ENCODE results near the gene TCERG1L.

The TCERG1L gene

DNA sequence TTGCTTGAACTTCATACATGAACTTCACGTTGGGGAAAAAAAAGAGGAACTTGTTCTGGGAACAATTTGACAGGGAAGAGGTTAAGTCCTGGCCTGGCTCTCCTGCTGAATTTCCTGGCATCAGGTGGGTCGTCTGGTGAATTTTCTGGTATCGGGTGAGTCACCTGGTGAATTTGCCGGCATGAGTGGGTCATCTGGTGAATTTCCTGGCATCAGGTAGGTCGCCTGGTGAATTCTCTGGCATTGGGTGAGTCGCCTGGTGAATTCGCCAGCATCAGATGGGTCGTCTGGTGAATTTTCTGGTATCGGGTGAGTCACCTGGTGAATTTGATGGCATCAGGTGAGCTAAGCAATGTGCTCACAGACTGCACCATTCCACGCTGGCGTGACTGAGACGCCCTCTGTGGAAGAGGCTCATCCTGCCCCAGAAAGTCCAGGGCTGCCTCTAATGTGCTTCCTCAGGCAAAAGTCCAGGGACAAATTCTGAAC, 255.4 kb downstream of the TCERG1L start:
- Mint-ChIP-seq H3K4me1 (no peaks in the 10 kb centered on the region), H3K36me3 (ENCODE audit: low read depth) (no peaks in the 10 kb centered on the region), H3K27me3 (peaks cover 2% of the 10 kb centered on the region), H3K27ac (no peak overlapping the region), H3K4me3 (no peak overlapping the region), H3K9me3 (peaks cover 16% of the 10 kb centered on the region)
- DNase-seq (no peak), ATAC-seq (no peak)

DNA sequence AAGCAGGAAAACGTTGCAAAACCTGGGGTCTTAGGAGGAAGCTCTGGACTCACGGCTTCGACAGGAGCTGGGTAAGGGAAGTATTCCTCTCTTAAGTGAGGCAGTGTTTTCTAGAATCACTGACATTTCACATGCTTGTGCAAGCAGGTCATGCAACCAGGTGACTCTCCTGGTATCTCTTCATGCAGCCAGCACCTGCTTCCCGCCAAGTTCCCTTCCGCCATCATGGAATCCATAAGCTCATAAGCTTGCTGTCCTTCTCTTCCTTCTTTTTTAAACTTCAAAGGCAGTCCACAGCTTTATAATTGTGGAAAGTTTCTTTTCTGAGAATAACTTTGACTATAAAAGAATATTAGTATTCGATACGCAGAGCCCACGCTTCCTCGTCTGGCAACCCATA, 256.1 kb downstream of the TCERG1L start:
- Mint-ChIP-seq H3K27me3 (peaks cover 2% of the 10 kb centered on the region), H3K4me1 (peaks cover 1% of the 10 kb centered on the region), H3K27ac (no peak overlapping the region), H3K36me3 (ENCODE audit: low read depth) (no peaks in the 10 kb centered on the region), H3K9me3 (peaks cover 16% of the 10 kb centered on the region), H3K4me3 (no peak overlapping the region)
- DNase-seq: no peak
- no peak for ATAC-seq

GRCh38 chr10:131053192-131053591, 258.3 kb downstream of the TCERG1L start:
- ATAC-seq: no peak
- Mint-ChIP-seq H3K27me3 (peaks cover 5% of the 10 kb centered on the region), H3K36me3 (ENCODE audit: low read depth) (no peaks in the 10 kb centered on the region), H3K27ac (no peak overlapping the region), H3K4me1 (peaks cover 2% of the 10 kb centered on the region), H3K4me3 (no peak overlapping the region), H3K9me3 (peaks cover 10% of the 10 kb centered on the region)
- no peak for DNase-seq

- no peak overlapping the region for H3K27ac Mint-ChIP-seq
- no peak overlapping the region for H3K4me3 Mint-ChIP-seq
- peak; percentile 3 for ATAC-seq
- peaks cover 2% of the 10 kb centered on the region for H3K4me1 Mint-ChIP-seq
- no peak for DNase-seq
- no peaks in the 10 kb centered on the region for H3K9me3 Mint-ChIP-seq
- H3K27me3 Mint-ChIP-seq: peaks cover 5% of the 10 kb centered on the region
- H3K36me3 Mint-ChIP-seq (ENCODE audit: low read depth): no peaks in the 10 kb centered on the region
These were observed 261.3 kb downstream of the TCERG1L start for GRCh38 chr10:131050162-131050766.

DNA sequence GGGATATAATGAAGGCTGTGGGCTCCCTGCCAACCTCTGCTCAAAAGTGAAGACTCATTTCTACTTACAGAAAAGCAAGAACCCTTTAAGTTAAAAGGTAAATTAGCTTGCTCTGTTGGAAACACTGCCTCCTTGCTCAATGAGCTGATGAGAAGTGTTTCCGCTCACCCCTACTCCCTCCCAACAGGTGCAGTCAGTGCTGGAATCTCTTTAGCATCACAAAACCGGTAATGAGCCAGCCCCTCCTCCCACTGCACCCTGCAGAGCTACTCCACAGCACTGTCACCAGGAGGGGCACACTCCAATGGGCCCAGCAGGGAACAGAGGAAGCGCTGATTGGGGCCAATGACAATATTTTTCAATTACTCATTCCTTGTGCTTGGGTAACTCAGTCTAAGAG, 262.5 kb downstream of the TCERG1L start:
- H3K9me3 Mint-ChIP-seq: no peaks in the 10 kb centered on the region
- H3K27ac Mint-ChIP-seq: no peak overlapping the region
- ATAC-seq: no peak
- H3K27me3 Mint-ChIP-seq: peaks cover 5% of the 10 kb centered on the region
- H3K4me1 Mint-ChIP-seq: peaks cover 2% of the 10 kb centered on the region
- DNase-seq: no peak
- H3K36me3 Mint-ChIP-seq (ENCODE audit: low read depth): no peaks in the 10 kb centered on the region
- H3K4me3 Mint-ChIP-seq: no peak overlapping the region

DNA sequence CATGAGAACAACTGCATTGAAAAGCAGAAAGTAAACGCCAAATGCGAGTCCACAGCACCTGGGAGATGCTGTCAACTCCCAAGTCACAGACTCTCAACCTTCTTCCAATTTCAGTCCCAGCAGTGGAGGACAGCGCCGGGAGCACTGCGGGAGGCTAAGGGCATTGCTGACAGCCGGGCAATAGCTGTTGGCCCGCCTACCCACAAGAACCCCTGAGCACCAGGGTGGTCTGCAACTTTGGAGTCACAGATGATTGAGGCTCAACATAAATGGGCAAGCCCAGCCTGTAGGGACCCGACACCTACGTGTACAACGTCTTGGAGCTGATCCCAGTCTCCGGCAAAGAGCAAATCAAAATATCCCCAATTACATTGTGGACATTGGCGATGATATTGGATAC, 262.9 kb downstream of the TCERG1L start:
- no peaks in the 10 kb centered on the region for H3K36me3 Mint-ChIP-seq (ENCODE audit: low read depth)
- no peak overlapping the region for H3K27ac Mint-ChIP-seq
- no peak overlapping the region for H3K4me3 Mint-ChIP-seq
- no peaks in the 10 kb centered on the region for H3K9me3 Mint-ChIP-seq
- no peak for DNase-seq
- peaks cover 2% of the 10 kb centered on the region for H3K4me1 Mint-ChIP-seq
- H3K27me3 Mint-ChIP-seq: peaks cover 5% of the 10 kb centered on the region
- ATAC-seq: no peak

DNA sequence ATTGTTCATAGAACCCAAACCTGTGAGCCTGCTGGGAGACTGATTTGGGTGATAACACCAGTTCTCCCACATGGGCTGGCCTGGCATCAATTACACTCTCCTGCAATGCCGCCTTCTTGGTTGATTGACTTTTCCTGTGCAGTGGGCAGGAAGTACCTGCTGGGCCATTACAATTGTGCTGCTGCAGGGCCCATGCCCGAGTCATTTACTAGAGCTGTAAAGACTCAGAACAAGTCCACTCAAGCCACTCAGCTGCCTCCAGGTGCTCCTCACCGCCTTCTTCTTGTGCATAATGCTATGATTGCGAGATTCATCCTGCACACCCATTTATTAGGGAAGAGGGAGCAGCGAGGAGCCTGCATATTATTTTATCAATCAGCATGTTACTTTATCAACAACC, 264.0 kb downstream of the TCERG1L start:
- Mint-ChIP-seq H3K27ac (no peak overlapping the region), H3K9me3 (no peaks in the 10 kb centered on the region), H3K27me3 (peaks cover 5% of the 10 kb centered on the region), H3K4me3 (no peak overlapping the region), H3K36me3 (ENCODE audit: low read depth) (no peaks in the 10 kb centered on the region), H3K4me1 (peaks cover 2% of the 10 kb centered on the region)
- no peak for DNase-seq
- ATAC-seq: no peak

DNA sequence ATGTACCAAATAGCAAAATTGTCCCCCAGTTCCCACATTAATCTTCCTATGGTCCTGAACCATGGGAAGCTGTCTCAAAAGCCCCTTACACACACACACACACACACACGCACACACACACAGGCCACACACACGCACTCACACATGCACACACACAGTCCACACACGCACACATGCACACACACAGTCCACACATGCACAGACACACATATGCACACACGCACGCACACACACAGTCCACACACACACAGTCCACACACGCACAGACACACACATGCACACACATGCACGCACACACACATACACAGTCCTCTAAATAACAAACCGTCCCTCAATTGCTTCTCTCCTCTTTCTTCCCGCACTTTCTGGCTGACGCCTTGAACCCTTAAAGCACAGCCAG, 265.3 kb downstream of the TCERG1L start:
- no peaks in the 10 kb centered on the region for H3K36me3 Mint-ChIP-seq (ENCODE audit: low read depth)
- H3K4me1 Mint-ChIP-seq: peaks cover 2% of the 10 kb centered on the region
- DNase-seq: no peak
- H3K9me3 Mint-ChIP-seq: peaks cover under 1% of the 10 kb centered on the region
- no peak overlapping the region for H3K4me3 Mint-ChIP-seq
- peaks cover 3% of the 10 kb centered on the region for H3K27me3 Mint-ChIP-seq
- H3K27ac Mint-ChIP-seq: no peak overlapping the region
- ATAC-seq: no peak

DNA sequence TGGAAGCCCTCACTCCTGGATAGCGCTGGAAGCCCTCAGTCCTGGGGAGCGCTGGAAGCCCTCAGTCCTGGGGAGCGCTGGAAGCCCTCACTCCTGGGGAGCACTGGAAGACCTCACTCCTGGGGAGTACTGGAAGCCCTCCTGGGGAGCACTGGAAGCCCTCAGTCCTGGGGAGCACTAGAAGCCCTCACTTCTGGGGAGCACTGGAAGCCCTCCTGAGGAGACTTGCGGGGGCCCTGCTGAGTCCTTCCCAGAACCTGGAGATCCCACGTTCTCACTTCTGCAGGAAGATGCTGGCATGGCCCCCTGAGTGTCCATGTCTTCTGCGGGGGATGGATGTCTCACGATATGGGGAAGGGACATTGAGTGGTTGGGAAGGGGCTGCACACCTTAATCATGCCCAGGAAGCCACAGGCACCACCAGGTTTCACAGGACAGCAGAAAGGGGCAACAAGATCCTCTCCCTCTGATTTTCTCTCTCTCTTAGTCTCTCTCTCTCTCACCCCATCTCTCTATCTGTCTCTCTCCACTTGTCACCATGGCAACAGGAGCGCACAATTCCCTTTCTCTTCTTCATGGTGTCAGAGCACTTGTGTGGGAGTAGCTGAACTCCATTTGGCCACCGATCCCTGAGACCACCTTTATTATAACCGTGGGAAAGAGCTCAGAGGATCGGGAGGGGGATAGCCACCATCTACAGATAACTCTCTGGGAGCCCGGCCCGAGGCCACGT, 267.0 kb downstream of the TCERG1L start:
- Mint-ChIP-seq H3K4me3 (no peak overlapping the region), H3K9me3 (peaks cover 9% of the 10 kb centered on the region), H3K36me3 (ENCODE audit: low read depth) (no peaks in the 10 kb centered on the region), H3K27me3 (peaks cover 3% of the 10 kb centered on the region), H3K27ac (no peak overlapping the region), H3K4me1 (no peaks in the 10 kb centered on the region)
- no peak for DNase-seq
- ATAC-seq: no peak

DNA sequence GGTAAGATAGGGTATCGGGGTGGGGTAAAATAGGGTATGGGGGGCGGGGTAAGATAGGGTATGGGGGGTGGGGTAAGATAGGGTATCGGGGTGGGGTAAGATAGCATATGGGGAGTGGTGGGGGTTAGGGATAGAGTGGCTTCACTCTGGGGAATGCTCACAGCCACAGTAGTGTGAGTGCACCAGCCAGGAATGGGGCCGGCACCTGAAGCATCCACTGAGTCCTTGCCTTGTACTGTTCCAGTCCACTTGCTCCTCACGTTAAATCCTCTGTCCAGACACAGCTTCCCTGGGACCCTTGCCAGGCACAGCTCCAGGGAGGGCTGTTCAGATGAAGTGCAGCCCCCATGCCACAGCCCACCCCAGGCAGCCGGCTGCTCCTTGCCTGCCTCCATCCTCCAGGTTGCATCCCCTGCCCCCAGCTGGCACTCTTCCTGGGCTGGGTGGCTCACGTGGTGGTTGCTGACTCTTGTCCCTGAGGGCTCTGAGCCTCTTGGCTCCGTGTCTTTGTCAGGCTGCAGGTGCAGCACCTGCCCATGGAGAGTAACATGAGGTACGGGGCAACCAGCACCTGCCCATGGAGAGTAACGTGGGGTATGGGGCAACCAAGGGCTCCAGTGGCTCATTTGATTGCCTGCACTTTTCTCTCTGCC, 268.4 kb downstream of the TCERG1L start:
- ATAC-seq: no peak
- Mint-ChIP-seq H3K4me1 (no peaks in the 10 kb centered on the region), H3K27ac (no peak overlapping the region), H3K4me3 (no peak overlapping the region), H3K9me3 (peaks cover 9% of the 10 kb centered on the region), H3K27me3 (no peaks in the 10 kb centered on the region), H3K36me3 (ENCODE audit: low read depth) (no peaks in the 10 kb centered on the region)
- no peak for DNase-seq
